Esophagus squamous epithelium (tissue), 5 donors: ENCODE data around the gene N4BP2. TPM values are rescaled to one million over a fixed set of nuclear protein-coding genes. Genes with fewer than 3 reads are reported as not detected.
"Not testable (repeated sequence)": the region's sequence is repeated elsewhere in the genome, so short reads cannot be mapped to it uniquely, and the experiment has no call there.

Source experiments
- DNase-seq: peaks from one replicate; lab custom pipeline; 2025; lab: John Stamatoyannopoulos, UW
- H3K27ac ChIP-seq, 4 donors: fragments of 200-600 bp; sonication (generic); one replicate each; pipeline ENCODE4 v1.5.1; 2016 to 2019; ENCODE audit warnings: mild to moderate bottlenecking in 1 of 4
- H3K27me3 ChIP-seq, 4 donors: fragments of 200-600 bp; sonication (generic); 1 replicate in 3 of 4; 2 replicates in 1 of 4; pipeline versions ENCODE4 v1.5.1 to v1.6.0; 2017 to 2021; ENCODE audit warnings: antibody characterized with exemption in 1 of 4
- H3K36me3 ChIP-seq, 3 donors: fragments of 200-600 bp; sonication (generic); one replicate each; pipeline ENCODE4 v1.5.1; 2016 to 2019
- H3K4me1 ChIP-seq, 3 donors: fragments of 200-600 bp; sonication (generic); one replicate each; pipeline ENCODE4 v1.5.1; 2017 to 2019
- H3K4me3 ChIP-seq, 4 donors: fragments of 200-600 bp; sonication (generic); 1 replicate in 3 of 4; 2 replicates in 1 of 4; pipeline ENCODE4 v1.5.1; 2016 to 2019; ENCODE audit warnings: mild to moderate bottlenecking in 2 of 4, moderate library complexity in 1 of 4
- H3K9me3 ChIP-seq, 3 donors: fragments of 200-600 bp; sonication (generic); one replicate each; pipeline ENCODE4 v1.5.1; 2016 to 2019
- CTCF ChIP-seq, 6 experiments: fragments of 450-650 bp in 4 of 6; fragments of 200-600 bp in 2 of 6; sonication (generic) in 2 of 6; IDR thresholded peaks; one replicate each; pipeline ENCODE4 v1.5.1; 2016 to 2019; ENCODE audit warnings: antibody characterized with exemption in 6 of 6, mild to moderate bottlenecking in 4 of 6, moderate library complexity in 4 of 6
- POLR2A ChIP-seq, 4 donors: fragments of 450-650 bp; IDR thresholded peaks; one replicate each; pipeline ENCODE4 v1.6.1; 2017; ENCODE audit warnings: antibody characterized with exemption in 4 of 4, mild to moderate bottlenecking in 4 of 4, moderate library complexity in 3 of 4
- WGBS, 2 donors: methylation state at CpG; one replicate each; pipeline ENCODE4 v1.1.5; 2018; 5-methylcytosine and 5-hydroxymethylcytosine counted together
- intact Hi-C: fragments of 100-400 bp; cut with DNase I; formaldehyde crosslinking; loops from one replicate; pipeline ENCODE4 v1.15.0; 2022
- total RNA-seq, 4 donors: library from RNA; depleted of rRNA; stranded (reverse); fragments of >200 nt; gene quantifications; one replicate each; pipeline ENCODE4 v1.1.0, GENCODE V29; 2016
- donor health status: DM: yes; HTN: yes; CAD: no.

N4BP2 gene
- total RNA-seq, 4 donors from 2014 or later: 4.2 to 11.1 (median 6.7) TPM

- no peak overlapping the region for H3K4me3 ChIP-seq
- TF ChIP-seq CTCF (IDR thresholded peaks at IDR 0.05) (no peak), POLR2A (IDR thresholded peaks at IDR 0.05) (peak in 1 of 4 donors; percentile 27)
- no peak for DNase-seq
- intact Hi-C loops: no loop called here
- no peaks in the 10 kb centered on the region for H3K27me3 ChIP-seq
- peak overlapping the region in 2 of 4 donors; percentile 9 to 21 for H3K27ac ChIP-seq
- H3K4me1 ChIP-seq: peaks cover 0 to 6% (median 0%) of the 10 kb centered on the region in 3 donors
- no peaks in the 10 kb centered on the region for H3K9me3 ChIP-seq
- peaks cover 0 to 39% (median 0%) of the 10 kb centered on the region in 3 donors for H3K36me3 ChIP-seq
Observed at GRCh38 chr4:40124690-40125089, 68.0 kb downstream of the N4BP2 start.

- H3K27me3 ChIP-seq: no peaks in the 10 kb centered on the region
- TF ChIP-seq POLR2A (IDR thresholded peaks at IDR 0.05): no peak
- TF ChIP-seq CTCF (IDR thresholded peaks at IDR 0.05): no peak
- no peaks in the 10 kb centered on the region for H3K4me1 ChIP-seq
- no peaks in the 10 kb centered on the region for H3K9me3 ChIP-seq
- no peak for DNase-seq
- H3K4me3 ChIP-seq: no peak overlapping the region
- intact Hi-C loops: no loop called here
- H3K36me3 ChIP-seq: peaks cover 0 to 25% (median 0%) of the 10 kb centered on the region in 3 donors
- no peak overlapping the region for H3K27ac ChIP-seq
Observed at GRCh38 chr4:40130401-40131036, 73.9 kb downstream of the N4BP2 start.

- intact Hi-C loops: no loop called here
- H3K27me3 ChIP-seq: no peaks in the 10 kb centered on the region
- DNase-seq: no peak
- no peaks in the 10 kb centered on the region for H3K4me1 ChIP-seq
- no peaks in the 10 kb centered on the region for H3K9me3 ChIP-seq
- H3K4me3 ChIP-seq: no peak overlapping the region
- H3K36me3 ChIP-seq: peaks cover 0 to 21% (median 0%) of the 10 kb centered on the region in 3 donors
- no peak for TF ChIP-seq POLR2A (IDR thresholded peaks at IDR 0.05)
- TF ChIP-seq CTCF (IDR thresholded peaks at IDR 0.05): no peak
- H3K27ac ChIP-seq: no peak overlapping the region
- 88 to 95% methylated on average over 1 of the region's 1 CpG for WGBS, 2 donors
Observed at GRCh38 chr4:40132816-40133215, 76.2 kb downstream of the N4BP2 start.

- Histone ChIP-seq H3K27me3 (no peaks in the 10 kb centered on the region), H3K4me3 (no peak overlapping the region), H3K27ac (no peak overlapping the region), H3K4me1 (no peaks in the 10 kb centered on the region), H3K36me3 (peaks cover 0 to 20% (median 0%) of the 10 kb centered on the region in 3 donors), H3K9me3 (no peaks in the 10 kb centered on the region)
- no peak for TF ChIP-seq CTCF (IDR thresholded peaks at IDR 0.05)
- no peak for TF ChIP-seq POLR2A (IDR thresholded peaks at IDR 0.05)
- WGBS, 2 donors: 100% methylated on average over 1 of the region's 1 CpG; no CpG with 5 or more reads in 1 of the 2 donors
- intact Hi-C loops: no loop called here
- DNase-seq: no peak
Observed at GRCh38 chr4:40134206-40134917, 77.7 kb downstream of the N4BP2 start.

DNA sequence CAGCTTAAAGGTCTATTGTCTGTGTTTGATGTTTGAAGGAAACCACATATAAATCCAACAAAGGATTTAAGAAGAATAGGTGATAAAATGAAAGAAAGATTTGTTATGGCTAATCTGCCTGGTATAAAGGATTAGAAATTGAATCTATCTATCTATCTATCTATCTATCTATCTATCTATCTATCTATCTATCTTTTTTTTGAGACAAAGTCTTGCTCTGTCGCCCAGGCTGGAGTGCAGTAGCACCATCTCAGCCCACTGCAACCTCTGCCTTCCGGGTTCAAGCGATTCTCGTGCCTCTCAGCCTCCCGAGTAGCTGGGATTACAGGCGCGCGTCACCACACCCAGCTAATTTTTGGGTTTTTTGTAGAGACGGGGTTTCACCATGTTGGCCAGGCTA, 79.6 kb downstream of the N4BP2 start:
- peaks cover 0 to 18% (median 0%) of the 10 kb centered on the region in 3 donors for H3K36me3 ChIP-seq
- H3K27ac ChIP-seq, H3K4me1 ChIP-seq, H3K27me3 ChIP-seq, H3K9me3 ChIP-seq, H3K4me3 ChIP-seq, intact Hi-C loops, DNase-seq: not testable (repeated sequence)
- WGBS, 2 donors: 87 to 93% methylated on average over 9 of the region's 9 CpGs
